NB4 (cell line): Measurements from ENCODE around the gene OGN.

Source experiments
- DNase-seq: peaks from one replicate; pipeline ENCODE4 v3.0.0; 2010; ENCODE audit warnings: low read depth
- H3K4me3 ChIP-seq: one replicate; pipeline ENCODE4 v1.5.1; 2011; ENCODE audit warnings: mild to moderate bottlenecking, low read depth, low read length, moderate library complexity
- CTCF ChIP-seq: IDR thresholded peaks from one replicate; pipeline ENCODE4 v1.5.1; 2012; ENCODE audit warnings: low read depth, low read length
- MAX ChIP-seq: IDR thresholded peaks from 2 replicates; pipeline ENCODE4 v1.6.1; 2011; ENCODE audit warnings: low read depth, low read length
- MYC ChIP-seq: IDR thresholded peaks from 2 replicates; pipeline ENCODE4 v1.6.1; 2011; ENCODE audit warnings: low read depth, low read length
- POLR2A ChIP-seq: IDR thresholded peaks from 2 replicates; pipeline ENCODE4 v1.6.1; 2011; ENCODE audit warnings: mild to moderate bottlenecking; ENCODE audit not compliant: insufficient read length; ENCODE audit errors: extremely low read depth

The OGN gene

GRCh38 chr9:92404042-92404836 is at the start of gene OGN:
Gene OGN (minus strand): TSS chr9:92404578. CDS start chr9:92403407, 1,171 bp downstream.
- H3K4me3 ChIP-seq: no peak within 1 kb of the TSS

GRCh38 chr9:92446536-92446935 is 42.2 kb upstream of the OGN start:
- DNase-seq: no peak
- no peak overlapping the region for H3K4me3 ChIP-seq
- TF ChIP-seq MYC: no peak
- no peak for TF ChIP-seq CTCF
- no peak for TF ChIP-seq POLR2A
- no peak for TF ChIP-seq MAX

More at GRCh38 chr9:92404042-92404836, at the start of gene OGN:
- TF ChIP-seq CTCF: no peak
- no peak for TF ChIP-seq POLR2A
- no peak for TF ChIP-seq MYC
- TF ChIP-seq MAX: no peak
- DNase-seq: no peak

GRCh38 chr9:92444841-92445240 is 40.5 kb upstream of the OGN start:
- H3K4me3 ChIP-seq: no peak overlapping the region
- DNase-seq: no peak
- no peak for TF ChIP-seq MAX
- TF ChIP-seq CTCF: no peak
- no peak for TF ChIP-seq MYC
- TF ChIP-seq POLR2A: no peak

- H3K4me3 ChIP-seq: no peak overlapping the region
- DNase-seq: no peak
- no peak for TF ChIP-seq POLR2A
- no peak for TF ChIP-seq MYC
- TF ChIP-seq MAX: no peak
- TF ChIP-seq CTCF: no peak
These were observed 36.3 kb upstream of the OGN start for GRCh38 chr9:92440751-92441046.

- no peak overlapping the region for H3K4me3 ChIP-seq
- DNase-seq: no peak
- no peak for TF ChIP-seq POLR2A
- no peak for TF ChIP-seq MAX
- no peak for TF ChIP-seq CTCF
- no peak for TF ChIP-seq MYC
These were observed 35.8 kb upstream of the OGN start for GRCh38 chr9:92439921-92440750.
